Stimulated activated CD4-positive, alpha-beta T cell treated with anti-CD3 and anti-CD28 coated beads, TNF-alpha, amount 100 ng/mL, for 48 hours (primary cell): Measurements from ENCODE around the gene ITPR3.
"Not testable (repeated sequence)": the region's sequence is repeated elsewhere in the genome, so short reads cannot be mapped to it uniquely, and the experiment has no call there.

Source experiments
- DNase-seq, 3 donors: peaks; one replicate each; pipeline ENCODE4 v3.0.0-alpha.2; 2020; ENCODE audit warnings: low read depth in 3 of 3

ITPR3 gene

GRCh38 chr6:33591424-33592032 lies 29.6 kb upstream of the ITPR3 start:
- DNase-seq: no peak

- no peak for DNase-seq
These were observed 28.9 kb upstream of the ITPR3 start for GRCh38 chr6:33592280-33592594.

GRCh38 chr6:33592595-33593413 lies 28.3 kb upstream of the ITPR3 start:
- no peak for DNase-seq

- no peak for DNase-seq
These were observed 27.8 kb upstream of the ITPR3 start for GRCh38 chr6:33593414-33593727.

GRCh38 chr6:33595001-33595846 lies 25.9 kb upstream of the ITPR3 start:
- no peak for DNase-seq

GRCh38 chr6:33596894-33597293 lies 24.2 kb upstream of the ITPR3 start:
- DNase-seq: not testable (repeated sequence)

- DNase-seq: no peak
These were observed 23.4 kb upstream of the ITPR3 start for GRCh38 chr6:33597551-33598322.

- DNase-seq: no peak
These were observed 21.6 kb upstream of the ITPR3 start for GRCh38 chr6:33599413-33599938.

- DNase-seq: no peak
These were observed 20.4 kb upstream of the ITPR3 start for GRCh38 chr6:33600761-33601160.

- DNase-seq: no peak
These were observed 18.9 kb upstream of the ITPR3 start for GRCh38 chr6:33602180-33602579.

GRCh38 chr6:33604941-33605854 lies 15.9 kb upstream of the ITPR3 start:
- no peak for DNase-seq

GRCh38 chr6:33606642-33607041 lies 14.5 kb upstream of the ITPR3 start:
- DNase-seq: no peak

GRCh38 chr6:33607126-33607783 lies 13.9 kb upstream of the ITPR3 start:
- no peak for DNase-seq

- DNase-seq: no peak
These were observed 13.3 kb upstream of the ITPR3 start for GRCh38 chr6:33607784-33608161.

GRCh38 chr6:33609019-33609418 lies 12.1 kb upstream of the ITPR3 start:
- no peak for DNase-seq

GRCh38 chr6:33609528-33609927 lies 11.6 kb upstream of the ITPR3 start:
- DNase-seq: no peak

- DNase-seq: no peak
These were observed 11.1 kb upstream of the ITPR3 start for GRCh38 chr6:33610067-33610466.

- no peak for DNase-seq
These were observed 10.1 kb upstream of the ITPR3 start for GRCh38 chr6:33610779-33611732.

GRCh38 chr6:33613146-33613794 lies 7.9 kb upstream of the ITPR3 start:
- no peak for DNase-seq
